ENCODE data around the gene FARS2.

The FARS2 gene

DNA sequence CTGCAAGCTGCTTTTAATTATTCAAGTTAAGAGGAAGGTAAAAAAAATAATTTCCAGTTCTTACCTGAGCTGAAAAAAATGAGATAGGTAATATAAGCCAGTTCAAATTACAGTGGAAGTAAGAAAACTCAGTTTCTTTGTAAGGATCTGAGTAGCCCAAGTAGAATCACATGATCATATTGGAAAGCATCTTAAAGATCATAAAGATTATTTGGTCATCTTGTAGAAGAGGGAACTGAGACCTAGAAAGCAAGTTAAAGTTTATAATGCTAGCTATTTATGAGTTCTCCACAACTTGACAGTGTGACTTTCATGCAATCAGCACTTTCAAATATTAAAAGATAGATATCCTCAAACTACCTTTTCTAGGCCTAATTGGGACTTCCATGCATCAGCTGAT, 80.5 kb downstream of the FARS2 start:
- TF ChIP-seq BHLHE40 (IDR thresholded peaks at IDR 0.05; ENCODE audit: borderline replicate concordance) = no peak
- TF ChIP-seq NFRKB (IDR thresholded peaks at IDR 0.05) = no peak
- TF ChIP-seq TARDBP (IDR thresholded peaks at IDR 0.05) = no peak
- no peak for TF ChIP-seq LEF1 (IDR thresholded peaks at IDR 0.05; ENCODE audit: borderline replicate concordance)
- TF ChIP-seq L3MBTL2 (conservative IDR thresholded peaks at IDR 0.05) = no peak
- no peak for TF ChIP-seq ARNT (IDR thresholded peaks at IDR 0.05)
- TF ChIP-seq HDGF (IDR thresholded peaks at IDR 0.05; ENCODE audit: borderline replicate concordance) = no peak
- no peak for TF ChIP-seq FOXK2 (IDR thresholded peaks at IDR 0.05)
- TF ChIP-seq ZNF384 (IDR thresholded peaks at IDR 0.05) = no peak
- TF ChIP-seq FOXM1 (IDR thresholded peaks at IDR 0.05; ENCODE audit: borderline replicate concordance) = no peak
- no peak for TF ChIP-seq SP1 (IDR thresholded peaks at IDR 0.05)
- no peak for TF ChIP-seq CTBP1 (IDR thresholded peaks at IDR 0.05; ENCODE audit: borderline replicate concordance)
- no peak for TF ChIP-seq SUZ12 (IDR thresholded peaks at IDR 0.05)
- TF ChIP-seq ELF4 (IDR thresholded peaks at IDR 0.05) = no peak
- TF ChIP-seq, protein P1, sequence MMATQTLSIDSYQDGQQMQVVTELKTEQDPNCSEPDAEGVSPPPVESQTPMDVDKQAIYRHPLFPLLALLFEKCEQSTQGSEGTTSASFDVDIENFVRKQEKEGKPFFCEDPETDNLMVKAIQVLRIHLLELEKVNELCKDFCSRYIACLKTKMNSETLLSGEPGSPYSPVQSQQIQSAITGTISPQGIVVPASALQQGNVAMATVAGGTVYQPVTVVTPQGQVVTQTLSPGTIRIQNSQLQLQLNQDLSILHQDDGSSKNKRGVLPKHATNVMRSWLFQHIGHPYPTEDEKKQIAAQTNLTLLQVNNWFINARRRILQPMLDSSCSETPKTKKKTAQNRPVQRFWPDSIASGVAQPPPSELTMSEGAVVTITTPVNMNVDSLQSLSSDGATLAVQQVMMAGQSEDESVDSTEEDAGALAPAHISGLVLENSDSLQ (IDR thresholded peaks at IDR 0.05) = no peak
- TF ChIP-seq FOXA1 (IDR thresholded peaks at IDR 0.05) = no peak
- DNase-seq (ENCODE audit: extremely low spot score) = no peak
- CTCF ChIA-PET = no interaction called here
- POLR2A ChIA-PET = interaction anchor here (0.6 kb wide), 1 partner anchor 653 kb away, joined by 3 read pairs; no protein-coding TSS in a partner anchor

DNA sequence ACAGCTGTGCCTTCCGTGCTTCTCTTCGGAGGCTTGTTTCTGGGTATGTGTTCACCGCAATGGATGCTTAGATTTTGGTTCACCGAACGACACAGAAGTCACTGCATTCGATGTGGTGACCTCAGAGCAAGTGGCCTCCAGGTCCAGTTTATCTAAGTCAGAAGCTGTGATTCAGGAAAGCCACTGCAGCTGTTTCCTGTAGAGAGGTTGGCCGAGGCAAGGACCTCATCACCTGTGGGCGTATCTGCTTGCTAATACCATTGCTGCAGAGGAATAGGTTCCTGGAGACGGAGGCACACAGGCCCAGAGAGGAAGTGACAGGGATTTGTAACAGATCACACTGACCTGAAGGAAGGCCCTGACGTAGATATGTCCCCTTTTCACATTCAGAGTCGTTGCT, 82.7 kb downstream of the FARS2 start:
- CTCF ChIA-PET = interaction anchor here (0.7 kb wide), 1 partner anchor 160 kb away, joined by 6 read pairs; no protein-coding TSS in a partner anchor
- no peak for DNase-seq (ENCODE audit: extremely low spot score)
- POLR2A ChIA-PET = no interaction called here
- no peak for TF ChIP-seq FOXK2 (IDR thresholded peaks at IDR 0.05)
- TF ChIP-seq LEF1 (IDR thresholded peaks at IDR 0.05; ENCODE audit: borderline replicate concordance) = no peak
- TF ChIP-seq ELF4 (IDR thresholded peaks at IDR 0.05) = no peak
- TF ChIP-seq ZNF384 (IDR thresholded peaks at IDR 0.05) = no peak
- TF ChIP-seq HDGF (IDR thresholded peaks at IDR 0.05; ENCODE audit: borderline replicate concordance) = no peak
- no peak for TF ChIP-seq NFRKB (IDR thresholded peaks at IDR 0.05)
- TF ChIP-seq FOXA1 (IDR thresholded peaks at IDR 0.05) = no peak
- TF ChIP-seq SP1 (IDR thresholded peaks at IDR 0.05) = no peak

DNA sequence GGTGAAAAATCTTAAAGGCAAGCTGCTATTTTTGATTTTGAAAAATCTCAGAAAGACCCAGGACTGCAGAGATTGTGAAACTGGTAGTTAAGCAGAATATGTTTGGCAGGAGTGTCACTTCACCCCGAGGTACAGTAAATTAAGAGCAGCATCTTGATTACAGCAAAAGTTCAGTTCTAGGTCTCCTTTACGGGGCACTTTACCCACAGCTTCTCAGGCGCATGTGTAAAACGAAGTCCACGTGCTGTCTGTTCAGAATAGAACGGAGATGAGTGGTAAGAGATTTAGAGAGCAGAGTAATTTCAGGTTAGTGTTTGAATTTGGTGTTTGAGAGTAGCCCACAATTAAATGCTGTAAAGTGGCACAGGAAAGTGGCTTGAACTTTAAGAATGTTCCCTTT, 84.0 kb downstream of the FARS2 start:
- no peak for DNase-seq (ENCODE audit: extremely low spot score)
- TF ChIP-seq NFRKB (IDR thresholded peaks at IDR 0.05) (no peak), HDGF (IDR thresholded peaks at IDR 0.05; ENCODE audit: borderline replicate concordance) (no peak), L3MBTL2 (conservative IDR thresholded peaks at IDR 0.05) (no peak), ARNT (IDR thresholded peaks at IDR 0.05) (no peak), ZNF384 (IDR thresholded peaks at IDR 0.05) (no peak), FOXA1 (IDR thresholded peaks at IDR 0.05) (no peak), FOXK2 (IDR thresholded peaks at IDR 0.05) (no peak), ELF4 (IDR thresholded peaks at IDR 0.05) (no peak), TARDBP (IDR thresholded peaks at IDR 0.05) (no peak), LEF1 (IDR thresholded peaks at IDR 0.05; ENCODE audit: borderline replicate concordance) (no peak), FOXM1 (IDR thresholded peaks at IDR 0.05; ENCODE audit: borderline replicate concordance) (no peak), SUZ12 (IDR thresholded peaks at IDR 0.05) (no peak), CTBP1 (IDR thresholded peaks at IDR 0.05; ENCODE audit: borderline replicate concordance) (no peak), BHLHE40 (IDR thresholded peaks at IDR 0.05; ENCODE audit: borderline replicate concordance) (no peak)
- TF ChIP-seq, protein P1 (IDR thresholded peaks at IDR 0.05) = no peak
- ChIA-PET CTCF (no interaction called here), POLR2A (no interaction called here)

DNA sequence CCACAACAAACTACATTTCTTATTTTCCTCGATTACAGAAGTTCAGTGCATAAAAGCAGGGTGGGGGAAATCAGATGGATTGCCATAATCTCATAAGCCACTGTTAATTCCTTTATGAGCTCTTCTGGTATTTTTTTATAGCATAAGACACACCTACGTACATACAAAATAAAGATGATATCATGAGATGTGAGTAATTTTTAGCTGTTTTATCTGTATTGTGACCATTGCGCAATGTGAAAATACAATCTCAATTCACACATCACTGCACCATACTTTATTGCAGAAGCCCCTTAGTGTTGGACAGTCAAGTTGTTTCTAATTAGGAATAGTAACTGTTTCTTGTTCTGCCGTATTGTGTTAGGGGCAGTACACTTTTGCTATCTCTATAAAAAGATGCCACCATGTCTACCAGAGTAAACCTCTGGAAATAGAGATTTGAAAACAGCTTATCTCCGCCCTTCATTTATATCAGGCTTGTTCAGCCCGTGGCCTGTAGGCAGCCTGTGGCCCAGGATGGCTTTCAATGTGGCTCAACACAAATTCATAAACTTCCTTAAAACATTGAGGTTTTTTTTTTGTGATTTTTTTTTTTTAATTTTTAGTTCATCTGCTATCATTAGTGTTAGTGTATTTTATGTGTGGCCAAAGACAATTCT, 90.4 kb downstream of the FARS2 start:
- CTCF ChIA-PET = no interaction called here
- DNase-seq (ENCODE audit: extremely low spot score) = no peak
- TF ChIP-seq LEF1 (IDR thresholded peaks at IDR 0.05; ENCODE audit: borderline replicate concordance) = no peak
- TF ChIP-seq HDGF (IDR thresholded peaks at IDR 0.05; ENCODE audit: borderline replicate concordance) = no peak
- TF ChIP-seq, protein P1 (IDR thresholded peaks at IDR 0.05) = no peak
- no peak for TF ChIP-seq ZNF384 (IDR thresholded peaks at IDR 0.05)
- TF ChIP-seq TARDBP (IDR thresholded peaks at IDR 0.05) = no peak
- TF ChIP-seq FOXA1 (IDR thresholded peaks at IDR 0.05) = no peak
- TF ChIP-seq CTBP1 (IDR thresholded peaks at IDR 0.05; ENCODE audit: borderline replicate concordance) = no peak
- TF ChIP-seq ARNT (IDR thresholded peaks at IDR 0.05) = no peak
- no peak for TF ChIP-seq FOXK2 (IDR thresholded peaks at IDR 0.05)
- no peak for TF ChIP-seq SUZ12 (IDR thresholded peaks at IDR 0.05)
- POLR2A ChIA-PET = no interaction called here

DNA sequence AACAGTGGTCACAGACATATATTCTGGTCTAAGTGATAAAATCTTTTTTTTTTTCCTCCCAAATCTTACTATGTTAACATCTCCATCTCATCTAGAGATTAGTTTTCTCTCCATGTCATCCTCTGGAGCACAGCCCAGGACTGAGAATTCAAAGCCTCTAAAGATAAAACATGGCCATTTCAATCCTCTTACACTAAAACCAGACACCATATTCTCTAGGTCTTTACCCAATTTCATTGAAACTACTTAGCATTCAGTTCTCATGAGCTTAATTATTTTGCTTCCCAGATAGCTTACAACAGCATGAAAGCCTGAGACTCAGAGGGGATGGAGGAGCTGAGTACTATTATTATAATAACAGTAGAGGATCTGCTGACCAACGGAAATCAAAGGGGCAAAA, 92.7 kb downstream of the FARS2 start:
- DNase-seq (ENCODE audit: extremely low spot score) = no peak
- ChIA-PET CTCF (no interaction called here), POLR2A (no interaction called here)
- TF ChIP-seq L3MBTL2 (conservative IDR thresholded peaks at IDR 0.05) (no peak), ZNF384 (IDR thresholded peaks at IDR 0.05) (no peak), ARNT (IDR thresholded peaks at IDR 0.05) (no peak)

DNA sequence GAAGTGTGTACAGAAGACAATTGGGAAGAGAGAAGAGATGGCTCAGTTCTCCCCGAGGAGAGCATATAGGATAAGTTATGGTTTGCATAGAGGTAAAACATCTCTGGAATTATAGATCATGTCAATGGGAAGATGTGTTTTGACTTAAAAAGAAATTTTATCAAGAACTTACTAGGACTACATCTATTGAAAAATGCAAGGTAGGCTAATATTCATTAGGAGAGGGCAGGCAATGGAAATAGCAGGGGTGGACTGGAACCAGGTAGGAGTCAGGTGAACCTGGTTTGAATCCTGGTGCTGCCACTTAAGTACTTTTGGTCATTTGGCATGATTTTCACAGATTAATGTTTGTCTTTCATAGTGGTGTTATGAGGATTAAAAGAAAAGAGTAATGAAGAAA, 96.2 kb downstream of the FARS2 start:
- no peak for DNase-seq (ENCODE audit: extremely low spot score)
- POLR2A ChIA-PET = no interaction called here
- no peak for TF ChIP-seq FOXA1 (IDR thresholded peaks at IDR 0.05)
- no peak for TF ChIP-seq LEF1 (IDR thresholded peaks at IDR 0.05; ENCODE audit: borderline replicate concordance)
- TF ChIP-seq, protein P1 (IDR thresholded peaks at IDR 0.05) = no peak
- TF ChIP-seq L3MBTL2 (conservative IDR thresholded peaks at IDR 0.05) = no peak
- TF ChIP-seq HDGF (IDR thresholded peaks at IDR 0.05; ENCODE audit: borderline replicate concordance) = no peak
- no peak for TF ChIP-seq FOXK2 (IDR thresholded peaks at IDR 0.05)
- no peak for TF ChIP-seq SP1 (IDR thresholded peaks at IDR 0.05)
- no peak for TF ChIP-seq NFRKB (IDR thresholded peaks at IDR 0.05)
- CTCF ChIA-PET = no interaction called here
